Measurements from ENCODE around the gene LYRM1.
"Not testable (repeated sequence)": the region's sequence is repeated elsewhere in the genome, so short reads cannot be mapped to it uniquely, and the experiment has no call there.

LYRM1 gene, protein sequence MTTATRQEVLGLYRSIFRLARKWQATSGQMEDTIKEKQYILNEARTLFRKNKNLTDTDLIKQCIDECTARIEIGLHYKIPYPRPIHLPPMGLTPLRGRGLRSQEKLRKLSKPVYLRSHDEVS

DNA sequence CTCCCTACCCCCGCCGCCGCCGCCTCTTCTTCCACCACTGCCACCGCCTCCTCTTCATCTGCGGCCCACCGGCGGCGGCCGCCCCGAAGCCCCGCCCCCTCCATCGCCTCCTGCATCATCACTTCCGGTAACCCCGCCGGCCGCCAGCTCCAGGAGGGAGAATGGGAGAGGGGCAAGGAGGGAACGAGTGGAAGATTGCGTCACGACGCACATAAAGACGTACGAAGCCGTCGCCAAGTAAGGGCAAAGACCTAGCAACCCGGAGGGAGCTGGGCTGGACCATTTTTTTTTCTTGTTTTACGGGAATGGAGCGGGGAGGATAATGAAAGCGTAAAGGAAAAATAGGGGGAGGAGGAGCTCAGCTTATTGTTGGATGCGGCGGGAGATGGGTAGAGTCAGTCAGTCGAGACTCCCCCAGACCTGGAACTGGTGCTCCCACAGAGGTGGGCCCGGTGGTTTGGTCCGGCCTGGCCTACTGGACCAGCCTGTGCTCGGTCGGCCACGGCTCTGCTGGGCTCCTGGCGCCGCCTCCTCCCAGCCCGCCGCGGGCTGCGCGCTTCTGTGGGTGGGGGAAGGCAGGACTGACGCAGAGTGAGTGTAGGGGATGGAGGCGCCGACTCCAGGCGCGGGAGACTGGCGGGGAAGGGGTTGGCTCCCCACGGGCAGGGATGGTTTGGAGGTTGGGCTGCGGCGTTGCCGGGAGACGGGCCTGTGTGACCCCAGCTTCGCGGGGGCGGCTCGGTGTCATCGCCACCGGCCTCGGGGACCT, at the start of gene LYRM1, which contains the start of gene DCUN1D3:
Gene LYRM1, plus strand, starts transcription at position 473 of the 769 bp plus-strand sequence. CDS start 14,785 bp downstream, outside the sequence.
Gene DCUN1D3, minus strand, starts transcription at position 60 of the 769 bp plus-strand sequence. CDS start 37,820 bp downstream, outside the sequence.
- peak; percentile 96 for DNase-seq

DNA sequence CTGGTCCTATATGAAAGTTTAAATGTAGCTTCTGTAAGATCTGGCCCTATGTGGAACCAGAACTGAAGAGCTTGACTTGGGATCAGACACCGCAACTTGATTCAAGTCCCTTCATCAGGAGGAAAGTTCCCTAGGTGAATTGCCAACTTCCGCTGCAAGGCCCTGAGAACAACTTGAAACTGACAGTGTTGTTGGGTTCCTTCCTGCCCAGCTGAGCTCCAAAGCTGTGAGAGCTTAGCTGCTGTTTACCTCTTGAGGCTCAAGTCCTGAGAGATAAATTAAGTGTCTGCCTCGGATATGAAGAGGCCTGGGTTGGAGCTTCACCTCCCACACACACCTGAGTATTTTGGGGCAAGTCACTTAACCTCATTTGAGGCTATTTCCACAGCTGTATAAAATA, 49.6 kb upstream of the LYRM1 start:
- DNase-seq, result no peak

DNA sequence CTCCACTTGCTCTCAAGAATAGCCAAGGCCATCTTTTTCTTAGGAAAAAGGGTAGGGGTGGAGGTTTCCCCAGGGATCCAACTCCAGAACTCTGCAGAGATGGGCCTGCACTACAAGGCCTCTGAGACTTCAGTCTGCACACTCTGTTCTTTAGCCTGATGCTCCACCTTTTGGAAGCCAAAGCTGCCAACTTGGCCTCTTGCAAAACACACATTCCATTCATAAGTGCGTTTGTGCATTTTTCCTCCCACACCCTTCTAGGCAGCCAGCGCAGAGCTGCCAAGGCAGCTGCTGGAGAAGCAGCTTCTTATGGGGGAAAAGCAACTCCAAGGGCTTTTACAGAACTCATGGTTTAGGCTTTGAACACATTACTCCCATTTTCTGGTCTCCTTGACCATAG, 49.0 kb upstream of the LYRM1 start:
- DNase-seq, result no peak

GRCh38 chr16:20853143-20853542, 47.4 kb upstream of the LYRM1 start:
- no peak for DNase-seq

GRCh38 chr16:20853981-20854620, 46.5 kb upstream of the LYRM1 start:
- DNase-seq, result no peak

GRCh38 chr16:20854963-20855362, 45.6 kb upstream of the LYRM1 start:
- DNase-seq, result no peak

- no peak for DNase-seq
These were observed 43.3 kb upstream of the LYRM1 start for GRCh38 chr16:20857281-20857680.

GRCh38 chr16:20859229-20859628, 41.3 kb upstream of the LYRM1 start:
- DNase-seq, result no peak

DNA sequence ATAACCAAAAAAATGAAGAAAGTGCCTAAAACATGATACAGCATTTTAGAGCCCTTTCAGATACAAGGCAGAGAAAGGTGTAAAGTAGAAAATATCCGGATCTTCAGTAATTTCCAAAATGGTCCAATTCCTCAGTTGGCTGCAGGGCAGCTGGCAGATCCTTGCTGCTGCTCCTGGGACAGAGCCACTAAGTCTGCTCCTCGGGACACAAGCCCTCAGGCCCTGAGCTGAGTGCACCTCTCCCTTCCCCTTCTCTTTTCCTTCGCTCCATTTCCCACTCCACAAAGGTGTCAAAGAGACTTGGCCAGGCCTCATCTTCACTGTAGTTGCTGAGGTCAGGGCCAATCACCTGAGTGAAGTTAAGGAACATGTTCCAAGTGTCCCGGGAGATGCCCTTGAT, 40.9 kb upstream of the LYRM1 start:
- DNase-seq, result no peak

DNA sequence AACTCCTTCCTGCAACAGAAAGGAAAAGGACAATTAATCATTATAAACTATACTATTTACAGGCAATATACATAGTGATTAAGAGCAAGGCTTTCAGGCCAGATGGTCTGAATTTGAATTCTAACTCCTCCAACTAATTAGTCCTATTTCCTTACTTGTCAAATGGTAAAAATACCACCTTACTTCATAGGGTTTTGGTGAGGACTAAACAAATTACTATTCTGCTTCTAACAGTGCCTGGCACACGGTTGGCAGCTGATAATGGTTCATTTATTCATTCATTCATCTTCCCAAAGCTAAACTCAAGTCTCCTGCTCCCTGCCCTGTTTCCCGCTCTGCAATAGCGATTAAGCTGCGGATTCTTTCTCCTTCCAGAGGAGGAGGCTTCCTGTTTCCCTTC, 40.2 kb upstream of the LYRM1 start:
- DNase-seq, result no peak

DNA sequence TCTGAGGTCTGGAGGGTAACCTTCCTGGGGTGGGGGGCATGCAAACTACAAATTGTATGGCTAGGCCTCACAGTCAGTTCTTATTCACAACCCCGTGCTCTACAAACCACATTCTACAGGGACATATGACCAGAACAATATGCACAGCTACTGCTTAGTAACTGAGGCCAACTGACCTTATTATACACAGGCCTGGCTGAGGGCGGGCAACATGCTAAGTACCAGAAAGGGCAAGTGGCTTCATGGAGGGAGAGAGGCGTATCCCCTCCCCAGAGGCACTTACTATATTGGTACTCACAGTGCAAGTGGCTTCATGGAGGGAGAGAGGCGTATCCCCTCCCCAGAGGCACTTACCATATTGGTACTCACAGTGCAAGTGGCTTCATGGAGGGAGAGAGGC, 39.6 kb upstream of the LYRM1 start:
- DNase-seq, result not testable (repeated sequence)

DNA sequence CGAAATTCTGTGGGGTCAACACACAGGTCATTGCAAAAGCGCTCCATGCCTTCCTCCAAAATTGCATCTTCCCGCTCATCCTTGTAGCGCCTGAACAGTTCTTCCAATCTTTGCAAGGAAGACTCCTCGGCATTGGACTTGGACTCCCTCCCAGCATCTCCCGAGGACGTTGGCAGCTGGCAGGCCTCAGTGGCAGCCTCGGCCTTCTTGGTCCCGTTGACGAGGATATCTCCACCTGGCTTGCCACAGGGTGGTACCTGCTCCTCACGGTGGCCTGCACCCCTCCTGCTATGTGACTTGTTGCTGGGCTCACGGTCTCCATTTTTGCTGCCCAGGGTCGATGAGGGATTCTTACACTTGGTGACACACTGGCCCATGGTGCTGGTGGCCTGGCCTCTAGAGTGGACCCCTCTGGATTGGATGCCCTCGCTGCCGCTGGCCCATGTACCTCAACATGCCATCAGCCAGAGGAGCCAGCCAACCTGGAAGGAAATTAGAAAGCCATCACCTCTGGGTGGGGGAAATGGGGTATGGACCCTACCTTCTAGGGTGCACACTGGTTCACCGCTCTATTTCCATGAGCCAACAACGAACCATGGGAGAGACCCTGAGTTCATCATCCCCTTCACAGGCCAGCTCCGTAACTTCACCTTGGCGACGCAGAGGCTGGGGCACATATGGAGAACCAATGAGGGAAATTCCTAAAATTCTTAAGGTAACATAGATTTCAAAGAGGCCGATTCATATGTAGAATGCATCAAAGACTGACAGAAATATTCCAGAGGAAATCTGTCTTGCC, 38.2 kb upstream of the LYRM1 start:
- no peak for DNase-seq

DNA sequence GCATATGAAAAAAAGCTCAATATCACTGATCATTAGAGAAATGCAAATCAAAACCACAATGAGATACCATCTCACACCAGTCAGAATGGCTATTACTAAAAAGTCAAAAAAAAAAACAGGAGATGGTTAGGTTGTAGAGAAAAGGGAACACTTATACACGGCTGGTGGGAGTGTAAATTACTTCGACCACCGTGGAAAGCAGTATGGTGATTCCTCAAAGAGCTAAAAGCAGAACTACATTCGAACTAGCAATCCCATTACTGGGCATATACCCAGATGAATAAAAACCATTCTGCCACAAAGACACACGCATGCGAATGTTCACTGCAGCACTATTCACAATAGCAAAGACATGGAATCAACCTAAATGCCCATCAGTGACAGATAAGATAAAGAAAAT, 36.2 kb upstream of the LYRM1 start:
- DNase-seq, result not testable (repeated sequence)

- no peak for DNase-seq
These were observed 35.0 kb upstream of the LYRM1 start for GRCh38 chr16:20865420-20866131.

DNA sequence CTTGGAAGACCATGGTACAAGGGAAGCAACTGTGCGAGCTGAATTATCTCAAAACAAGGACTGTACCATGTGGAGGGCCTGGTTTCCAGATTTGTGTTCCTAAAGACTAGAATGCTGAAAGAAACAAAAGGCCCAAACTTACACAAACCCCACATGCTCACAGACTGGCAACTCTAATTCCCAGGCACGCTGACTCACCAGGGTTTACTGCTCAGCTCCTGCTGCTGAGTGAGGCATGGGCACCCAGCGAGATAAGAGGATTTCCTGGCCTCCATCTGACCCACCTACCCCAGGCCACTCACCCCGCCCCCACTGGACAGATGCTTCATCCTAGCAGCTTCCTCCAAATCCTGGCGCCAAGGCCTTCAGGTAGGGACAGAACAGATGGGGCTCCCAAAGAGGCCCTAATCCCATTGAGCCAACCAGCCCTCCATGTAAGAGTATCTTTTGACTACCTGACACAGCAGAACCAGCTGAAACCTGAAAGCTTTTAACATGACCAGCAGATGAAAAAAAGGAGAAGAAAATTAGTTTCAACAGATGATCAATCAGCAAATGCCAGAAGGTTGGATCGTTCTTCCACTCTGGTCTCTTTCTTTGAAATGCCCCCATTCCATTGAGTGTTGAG, 34.3 kb upstream of the LYRM1 start:
- DNase-seq, result peak; percentile 45

- no peak for DNase-seq
These were observed 33.8 kb upstream of the LYRM1 start for GRCh38 chr16:20866801-20867200.

DNA sequence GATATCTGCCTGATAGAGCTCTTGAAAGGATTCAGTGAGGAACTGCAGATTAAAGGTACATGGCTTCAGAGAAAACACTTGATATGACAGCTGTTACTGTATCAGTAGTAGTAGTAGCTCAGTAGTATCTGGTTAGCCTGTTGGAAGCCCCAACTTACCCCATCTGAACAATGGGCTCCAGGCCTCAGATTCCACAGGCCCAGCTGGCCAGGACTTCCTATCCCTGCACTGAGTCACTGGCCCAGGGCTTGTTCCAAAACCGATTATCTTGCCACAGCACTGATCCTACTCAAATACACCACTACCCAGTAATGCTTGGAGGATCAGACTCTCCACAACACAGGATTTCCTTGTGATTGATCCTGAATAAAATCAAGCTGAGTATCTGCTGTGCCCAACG, 33.0 kb upstream of the LYRM1 start:
- no peak for DNase-seq

GRCh38 chr16:20868890-20869289, 31.7 kb upstream of the LYRM1 start:
- DNase-seq, result no peak

- DNase-seq, result no peak
These were observed 30.3 kb upstream of the LYRM1 start for GRCh38 chr16:20870122-20870820.

DNA sequence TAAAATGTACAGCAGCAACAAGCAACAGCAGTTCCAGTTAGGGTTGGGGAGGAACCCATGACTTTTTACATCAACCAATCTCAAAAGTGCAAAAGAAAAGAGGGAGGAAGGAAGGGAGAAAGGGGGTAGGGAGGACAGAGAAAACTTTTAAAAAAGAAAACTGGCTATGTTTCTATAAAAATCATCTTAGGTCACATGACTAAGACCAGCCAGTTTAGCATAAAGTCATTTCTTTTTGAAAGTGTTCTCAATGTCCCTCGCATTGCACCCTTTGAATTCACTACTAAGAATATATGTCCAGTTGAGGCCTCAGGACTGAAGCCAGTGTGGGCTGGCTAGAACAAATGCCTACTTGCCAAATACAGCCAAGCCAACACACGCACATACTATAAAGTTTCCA, 29.3 kb upstream of the LYRM1 start:
- DNase-seq, result no peak

Data from T1000 (cell line).